Endothelial cell of umbilical vein (primary cell): Measurements from ENCODE around the gene TULP4. TPM values are rescaled to one million over a fixed set of nuclear protein-coding genes. Genes with fewer than 3 reads are reported as not detected.
"Not testable (repeated sequence)": the region's sequence is repeated elsewhere in the genome, so short reads cannot be mapped to it uniquely, and the experiment has no call there.

Source experiments
- BruUV-seq: library from RNA; stranded (reverse); fragments of 400-500 nt; replicated peaks from 2 replicates; lab custom pipeline; 2021; lab: Mats Ljungman, UMichigan
- CTCF ChIA-PET: fragments of 300-600, 350-600 bp; sonication (Branson Sonifier 250); formaldehyde crosslinking; loops from one replicate; lab custom pipeline; 2021; ENCODE audit warnings: antibody characterized with exemption, inconsistent platforms; lab: Charles Lee
- POLR2A ChIA-PET: fragments of 300-600, 350-600 bp; sonication (Branson Sonifier 250); formaldehyde crosslinking; loops from one replicate; lab custom pipeline; 2021; ENCODE audit warnings: antibody characterized with exemption, inconsistent platforms; lab: Charles Lee
- DNase-seq: peaks from one replicate; pipeline ENCODE4 v3.0.0-alpha.2; 2011; ENCODE audit warnings: low read depth, low spot score
- FAIRE-seq: peaks from 2 replicates; lab custom pipeline; 2011; peaks lifted over from hg19 to GRCh38; lab: Jason Lieb, UNC
- H2AFZ ChIP-seq: 2 replicates; pipeline ENCODE4 v1.6.0; 2012; ENCODE audit warnings: low read depth, low read length, control low read depth, inconsistent platforms
- H3K27ac ChIP-seq: 2 replicates; pipeline ENCODE4 v1.5.1; 2011; ENCODE audit warnings: low read depth, mild to moderate bottlenecking, control low read depth, low read length, moderate library complexity; ENCODE audit not compliant: insufficient read depth
- H3K27me3 ChIP-seq, 2 experiments: 2 replicates each; pipeline versions ENCODE4 v1.6.0 to v1.6.1; 2011; ENCODE audit warnings: low read length in 2 of 2, mixed read lengths in 1 of 2; ENCODE audit not compliant: control insufficient read depth in 2 of 2, insufficient read depth in 2 of 2
- H3K36me3 ChIP-seq, 2 experiments: 2 replicates in 1 of 2; 3 replicates in 1 of 2; pipeline ENCODE4 v1.5.1; 2011; ENCODE audit warnings: low read length in 2 of 2, mild to moderate bottlenecking in 1 of 2, moderate library complexity in 1 of 2; ENCODE audit not compliant: control insufficient read depth in 2 of 2, insufficient read depth in 2 of 2; ENCODE audit errors: extremely low read depth in 1 of 2
- H3K4me1 ChIP-seq: 3 replicates; pipeline ENCODE4 v1.5.1; 2011; ENCODE audit warnings: mild to moderate bottlenecking, low read length; ENCODE audit not compliant: control insufficient read depth, insufficient read depth; ENCODE audit errors: extremely low read depth
- H3K4me2 ChIP-seq: 2 replicates; pipeline ENCODE4 v1.6.1; 2011; ENCODE audit warnings: low read length, control low read depth, mixed read lengths; ENCODE audit not compliant: insufficient read depth
- H3K4me3 ChIP-seq, 3 experiments: fragments of 200-600 bp in 1 of 3; sonication (generic), shearing (Covaris generic) in 1 of 3; replicated peaks in 1 of 3; 2 replicates each; pipeline ENCODE4 v1.5.1; 2011 to 2016; ENCODE audit warnings: control low read depth in 3 of 3, low read length in 3 of 3, mild to moderate bottlenecking in 2 of 3, inconsistent platforms in 1 of 3, low read depth in 1 of 3, moderate library complexity in 1 of 3; ENCODE audit not compliant: insufficient read depth in 1 of 3
- H3K79me2 ChIP-seq: 2 replicates; pipeline ENCODE4 v1.6.0; 2012; ENCODE audit warnings: low read length, inconsistent platforms; ENCODE audit not compliant: control insufficient read depth, insufficient read depth
- H3K9ac ChIP-seq: replicated peaks from 2 replicates; pipeline ENCODE3; 2011; ENCODE audit warnings: low read length, control low read depth; ENCODE audit not compliant: insufficient read depth; ENCODE audit errors: extremely low read depth
- H3K9me1 ChIP-seq: replicated peaks from 3 replicates; pipeline ENCODE4 v1.6.0; 2011; ENCODE audit warnings: mild to moderate bottlenecking, low read length; ENCODE audit not compliant: control insufficient read depth, insufficient read depth; ENCODE audit errors: extremely low read depth
- H3K9me3 ChIP-seq: replicated peaks from 2 replicates; pipeline ENCODE4 v1.5.1; 2012; ENCODE audit warnings: low read length, inconsistent platforms; ENCODE audit not compliant: control insufficient read depth, insufficient read depth
- H4K20me1 ChIP-seq: replicated peaks from 2 replicates; pipeline ENCODE3; 2011; ENCODE audit warnings: mild to moderate bottlenecking, low read length; ENCODE audit not compliant: control insufficient read depth, insufficient read depth; ENCODE audit errors: extremely low read depth
- EZH2 ChIP-seq: IDR thresholded peaks from 2 replicates; pipeline ENCODE4 v1.6.1; 2012; ENCODE audit warnings: borderline replicate concordance, low read depth, mild to moderate bottlenecking, moderate library complexity, low read length, inconsistent platforms; ENCODE audit not compliant: severe bottlenecking
- FOS ChIP-seq: IDR thresholded peaks from 2 replicates; pipeline ENCODE4 v1.6.1; 2011; ENCODE audit warnings: mild to moderate bottlenecking, low read length, moderate library complexity, borderline replicate concordance; ENCODE audit not compliant: insufficient read depth
- GATA2 ChIP-seq: IDR thresholded peaks from 2 replicates; pipeline ENCODE4 v1.7.0; 2011; ENCODE audit warnings: low read depth, mild to moderate bottlenecking, moderate library complexity, mixed read lengths, low read length; ENCODE audit not compliant: insufficient read length, insufficient read depth
- JUN ChIP-seq: IDR thresholded peaks from 2 replicates; pipeline ENCODE4 v1.6.1; 2011; ENCODE audit warnings: borderline replicate concordance, low read depth; ENCODE audit not compliant: insufficient read length, insufficient read depth
- MYC ChIP-seq: IDR thresholded peaks from one replicate; pipeline ENCODE4 v1.6.1; 2011; ENCODE audit warnings: mild to moderate bottlenecking, low read depth, low read length
- POLR2A ChIP-seq: IDR thresholded peaks from 2 replicates; pipeline ENCODE4 v1.6.1; 2012; ENCODE audit warnings: low read depth, mild to moderate bottlenecking, control low read depth, low read length
- POLR2AphosphoS5 ChIP-seq: IDR thresholded peaks from 2 replicates; pipeline ENCODE4 v1.6.1; 2012; ENCODE audit warnings: low read depth, mild to moderate bottlenecking, control low read depth, low read length, moderate library complexity; ENCODE audit not compliant: insufficient read depth
- dilution Hi-C: fragments of 300-500 bp; cut with MboI; formaldehyde crosslinking; loops from one replicate; pipeline ENCODE4 v1.15.0; 2019; ENCODE audit warnings: low sequenced_read_pairs; ENCODE audit not compliant: extremely low pct_ligation_motif_present
- intact Hi-C: fragments of 100-400 bp; cut with micrococcal nuclease; formaldehyde crosslinking; loops from one replicate; pipeline ENCODE4 v1.10.0; 2022
- polyA plus RNA-seq, 4 experiments: library from polyadenylated mRNA; depleted of rRNA in 3 of 4; stranded (reverse) in 3 of 4; unstranded in 1 of 4; fragments of >200 nt; gene quantifications; 2 replicates each; pipeline versions ENCODE4 v1.2.1 to v1.2.3, GENCODE V29; 2011 to 2012; ENCODE audit warnings: missing spikeins in 1 of 4
- total RNA-seq: library from RNA; stranded (reverse); gene quantifications from 2 replicates; pipeline ENCODE4 v1.2.3, GENCODE V29; 2021
- TF ChIP-seq, protein P1 (sequence below): IDR thresholded peaks from 2 replicates; pipeline ENCODE4 v1.6.1; 2011; ENCODE audit not compliant: insufficient read depth, insufficient read length
- TF ChIP-seq, protein P2 (sequence below), 2 donors: IDR thresholded peaks; 1 replicate in 1 of 2; 2 replicates in 1 of 2; pipeline ENCODE4 v1.5.1; 2011; ENCODE audit warnings: low read length in 2 of 2, mild to moderate bottlenecking in 2 of 2, moderate library complexity in 2 of 2, control low read depth in 1 of 2, inconsistent platforms in 1 of 2, low read depth in 1 of 2; ENCODE audit not compliant: insufficient read depth in 1 of 2; ENCODE audit errors: extremely low read depth in 1 of 2

The TULP4 gene
- total and polyA plus RNA-seq, 2 donors (not counting 3 experiments of a cell fraction or from before 2014, with no cell fraction given), result 10.8 to 55.1 TPM

DNA sequence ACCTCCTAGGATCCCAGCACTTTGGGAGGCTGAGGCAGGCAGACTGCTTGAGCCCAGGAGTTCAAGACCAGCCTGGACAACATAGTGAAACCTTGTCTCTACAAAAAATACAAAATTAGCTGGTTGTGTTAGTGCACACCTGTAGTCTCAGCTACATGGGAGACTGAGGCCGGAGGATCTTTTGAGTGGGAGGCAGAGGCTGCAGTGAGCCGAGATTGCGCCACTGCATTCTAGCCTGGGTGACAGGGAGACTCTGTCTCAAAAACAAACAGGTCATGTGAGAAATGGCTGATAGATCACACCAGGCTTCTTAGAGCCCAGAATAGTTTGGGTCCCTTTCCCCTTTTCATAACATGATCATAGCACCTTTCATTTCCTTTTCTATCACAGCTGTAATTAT is 244.8 kb downstream of the TULP4 start:
- H3K9me1 ChIP-seq, BruUV-seq, H3K4me2 ChIP-seq, H3K4me3 ChIP-seq, H4K20me1 ChIP-seq, H3K36me3 ChIP-seq, dilution Hi-C loops, H2AFZ ChIP-seq, FAIRE-seq, H3K27me3 ChIP-seq, H3K9ac ChIP-seq, DNase-seq, H3K9me3 ChIP-seq: not testable (repeated sequence)
- ChIA-PET CTCF (interaction anchor here (1.2 to 1.3 kb wide), 2 partner anchors 38 to 48 kb away, joined by 5 read pairs; no protein-coding TSS in a partner anchor), POLR2A (interaction anchor here (0.6 kb wide), 1 partner anchor 44 kb away, joined by 3 read pairs; no protein-coding TSS in a partner anchor)
- Histone ChIP-seq H3K4me1 (peaks cover 51% of the 10 kb centered on the region), H3K27ac (peak overlapping the region; percentile 81), H3K79me2 (peaks cover 16% of the 10 kb centered on the region)
- intact Hi-C loops, result loop anchor here (5.0 kb wide), 2 partner anchors 85 to 795 kb away; partner anchors contain the start of gene DYNLT1

DNA sequence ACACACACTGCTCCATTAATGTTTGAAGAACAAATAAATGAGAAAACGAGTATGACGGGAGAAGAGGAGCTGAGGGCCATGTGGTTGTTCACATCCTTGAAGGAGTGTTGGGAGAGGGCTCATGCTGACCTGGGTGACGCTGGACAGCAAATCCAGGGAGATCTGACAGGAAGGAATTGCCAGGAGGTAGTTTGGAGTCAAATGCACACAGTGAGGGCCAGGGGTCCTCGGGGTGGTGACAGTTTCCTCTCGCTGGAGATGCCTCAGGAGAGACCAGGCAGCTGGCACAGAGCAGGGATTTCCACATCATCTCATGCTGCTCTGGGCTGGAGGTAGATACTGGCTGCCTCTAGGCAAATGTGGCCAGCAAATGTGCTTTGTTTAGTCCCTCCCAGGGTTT is 245.7 kb downstream of the TULP4 start:
- ChIA-PET POLR2A (interaction anchor here (0.6 kb wide), 1 partner anchor 45 kb away, joined by 3 read pairs; no protein-coding TSS in a partner anchor), CTCF (interaction anchor here (1.3 kb wide), 1 partner anchor 39 kb away, joined by 5 read pairs; no protein-coding TSS in a partner anchor)
- dilution Hi-C loops, result no loop called here
- Histone ChIP-seq H4K20me1 (no peaks in the 10 kb centered on the region), H3K36me3 (no peaks in the 10 kb centered on the region), H2AFZ (no peak overlapping the region), H3K4me3 (no peak overlapping the region), H3K9ac (no peak overlapping the region), H3K27ac (no peak overlapping the region), H3K9me1 (no peaks in the 10 kb centered on the region), H3K9me3 (no peaks in the 10 kb centered on the region), H3K4me2 (no peak overlapping the region), H3K79me2 (peaks cover 24% of the 10 kb centered on the region), H3K27me3 (no peaks in the 10 kb centered on the region), H3K4me1 (peaks cover 52% of the 10 kb centered on the region)
- DNase-seq, result no peak
- BruUV-seq, result no TSS peak
- intact Hi-C loops, result loop anchor here (5.0 kb wide), 2 partner anchors 84 to 796 kb away; partner anchors contain the start of gene DYNLT1
- no peak for FAIRE-seq
- TF ChIP-seq GATA2, result no peak
- TF ChIP-seq, protein P1, sequence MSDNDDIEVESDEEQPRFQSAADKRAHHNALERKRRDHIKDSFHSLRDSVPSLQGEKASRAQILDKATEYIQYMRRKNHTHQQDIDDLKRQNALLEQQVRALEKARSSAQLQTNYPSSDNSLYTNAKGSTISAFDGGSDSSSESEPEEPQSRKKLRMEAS, result no peak
- TF ChIP-seq EZH2, result no peak
- TF ChIP-seq POLR2A, result no peak
- TF ChIP-seq JUN, result no peak
- no peak for TF ChIP-seq MYC
- TF ChIP-seq POLR2AphosphoS5, result no peak
- no peak for TF ChIP-seq FOS
- TF ChIP-seq, protein P2, sequence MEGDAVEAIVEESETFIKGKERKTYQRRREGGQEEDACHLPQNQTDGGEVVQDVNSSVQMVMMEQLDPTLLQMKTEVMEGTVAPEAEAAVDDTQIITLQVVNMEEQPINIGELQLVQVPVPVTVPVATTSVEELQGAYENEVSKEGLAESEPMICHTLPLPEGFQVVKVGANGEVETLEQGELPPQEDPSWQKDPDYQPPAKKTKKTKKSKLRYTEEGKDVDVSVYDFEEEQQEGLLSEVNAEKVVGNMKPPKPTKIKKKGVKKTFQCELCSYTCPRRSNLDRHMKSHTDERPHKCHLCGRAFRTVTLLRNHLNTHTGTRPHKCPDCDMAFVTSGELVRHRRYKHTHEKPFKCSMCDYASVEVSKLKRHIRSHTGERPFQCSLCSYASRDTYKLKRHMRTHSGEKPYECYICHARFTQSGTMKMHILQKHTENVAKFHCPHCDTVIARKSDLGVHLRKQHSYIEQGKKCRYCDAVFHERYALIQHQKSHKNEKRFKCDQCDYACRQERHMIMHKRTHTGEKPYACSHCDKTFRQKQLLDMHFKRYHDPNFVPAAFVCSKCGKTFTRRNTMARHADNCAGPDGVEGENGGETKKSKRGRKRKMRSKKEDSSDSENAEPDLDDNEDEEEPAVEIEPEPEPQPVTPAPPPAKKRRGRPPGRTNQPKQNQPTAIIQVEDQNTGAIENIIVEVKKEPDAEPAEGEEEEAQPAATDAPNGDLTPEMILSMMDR (IDR thresholded peaks at IDR 0.05; ENCODE audit: extremely low read depth in 1 of 2, insufficient read depth in 1 of 2, low read depth in 1 of 2, low read length in 2 of 2), result no peak
